ENCODE data around the gene NTRK3.

Gene NTRK3

GRCh38 chr15:88139936-88140335 lies 116.6 kb downstream of the NTRK3 start:
- Histone ChIP-seq H3K4me3 (ENCODE audit: low read depth in 1 of 2, low read length in 2 of 2) (no peak overlapping the region), H2AFZ (ENCODE audit: low read depth, low read length) (no peak overlapping the region), H3K9ac (ENCODE audit: low read depth, low read length) (no peak overlapping the region), H4K20me1 (ENCODE audit: insufficient read depth, low read length) (no peaks in the 10 kb centered on the region), H3K4me2 (ENCODE audit: insufficient read depth, low read length) (no peak overlapping the region), H3K4me1 (ENCODE audit: insufficient read depth, low read length) (no peaks in the 10 kb centered on the region), H3K36me3 (ENCODE audit: insufficient read depth, low read length) (no peaks in the 10 kb centered on the region), H3K27me3 (ENCODE audit: insufficient read depth, low read length, poor library complexity) (no peaks in the 10 kb centered on the region), H3K27ac (ENCODE audit: low read length) (no peak overlapping the region), H3K9me3 (ENCODE audit: insufficient read depth, low read length, severe bottlenecking) (no peaks in the 10 kb centered on the region), H3K79me2 (ENCODE audit: insufficient read depth, low read length) (no peaks in the 10 kb centered on the region)
- ATAC-seq (ENCODE audit: insufficient read depth, low read depth) (no peak), DNase-seq (no peak)
- TF ChIP-seq EZH2 (IDR thresholded peaks at IDR 0.05; ENCODE audit: borderline replicate concordance, low read depth, low read length, severe bottlenecking): no peak
- TF ChIP-seq, protein P1, sequence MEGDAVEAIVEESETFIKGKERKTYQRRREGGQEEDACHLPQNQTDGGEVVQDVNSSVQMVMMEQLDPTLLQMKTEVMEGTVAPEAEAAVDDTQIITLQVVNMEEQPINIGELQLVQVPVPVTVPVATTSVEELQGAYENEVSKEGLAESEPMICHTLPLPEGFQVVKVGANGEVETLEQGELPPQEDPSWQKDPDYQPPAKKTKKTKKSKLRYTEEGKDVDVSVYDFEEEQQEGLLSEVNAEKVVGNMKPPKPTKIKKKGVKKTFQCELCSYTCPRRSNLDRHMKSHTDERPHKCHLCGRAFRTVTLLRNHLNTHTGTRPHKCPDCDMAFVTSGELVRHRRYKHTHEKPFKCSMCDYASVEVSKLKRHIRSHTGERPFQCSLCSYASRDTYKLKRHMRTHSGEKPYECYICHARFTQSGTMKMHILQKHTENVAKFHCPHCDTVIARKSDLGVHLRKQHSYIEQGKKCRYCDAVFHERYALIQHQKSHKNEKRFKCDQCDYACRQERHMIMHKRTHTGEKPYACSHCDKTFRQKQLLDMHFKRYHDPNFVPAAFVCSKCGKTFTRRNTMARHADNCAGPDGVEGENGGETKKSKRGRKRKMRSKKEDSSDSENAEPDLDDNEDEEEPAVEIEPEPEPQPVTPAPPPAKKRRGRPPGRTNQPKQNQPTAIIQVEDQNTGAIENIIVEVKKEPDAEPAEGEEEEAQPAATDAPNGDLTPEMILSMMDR (IDR thresholded peaks at IDR 0.05; ENCODE audit: borderline replicate concordance, extremely low read depth, low read length, poor library complexity, severe bottlenecking): no peak

DNA sequence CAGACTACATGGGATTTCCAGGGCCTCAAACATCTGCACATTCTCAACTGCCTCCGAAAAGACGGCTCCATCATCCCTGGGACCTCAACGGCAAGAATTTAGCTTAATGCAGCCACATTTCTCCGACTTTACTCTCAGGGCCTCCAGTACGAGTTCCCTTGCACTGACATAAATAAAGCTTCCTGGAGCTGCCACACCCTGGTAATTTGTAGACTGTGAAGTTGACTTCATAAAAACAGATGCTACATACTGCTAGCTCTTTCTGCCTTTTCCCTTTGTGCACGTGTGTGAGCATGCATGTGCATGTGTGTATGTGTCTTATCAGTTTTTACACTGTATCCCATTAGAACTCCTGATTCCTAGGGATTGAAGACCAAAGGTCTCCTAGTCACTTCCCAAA lies 122.7 kb downstream of the NTRK3 start:
- TF ChIP-seq, protein P1 (IDR thresholded peaks at IDR 0.05; ENCODE audit: borderline replicate concordance, extremely low read depth, low read length, poor library complexity, severe bottlenecking): no peak
- no peak for TF ChIP-seq EZH2 (IDR thresholded peaks at IDR 0.05; ENCODE audit: borderline replicate concordance, low read depth, low read length, severe bottlenecking)
- ATAC-seq (ENCODE audit: insufficient read depth, low read depth) (no peak), DNase-seq (no peak)
- Histone ChIP-seq H3K27ac (ENCODE audit: low read length) (no peak overlapping the region), H2AFZ (ENCODE audit: low read depth, low read length) (no peak overlapping the region), H3K79me2 (ENCODE audit: insufficient read depth, low read length) (no peaks in the 10 kb centered on the region), H3K4me1 (ENCODE audit: insufficient read depth, low read length) (no peaks in the 10 kb centered on the region), H3K9me3 (ENCODE audit: insufficient read depth, low read length, severe bottlenecking) (no peaks in the 10 kb centered on the region), H4K20me1 (ENCODE audit: insufficient read depth, low read length) (no peaks in the 10 kb centered on the region), H3K36me3 (ENCODE audit: insufficient read depth, low read length) (no peaks in the 10 kb centered on the region), H3K4me2 (ENCODE audit: insufficient read depth, low read length) (no peak overlapping the region), H3K27me3 (ENCODE audit: insufficient read depth, low read length, poor library complexity) (no peaks in the 10 kb centered on the region), H3K4me3 (ENCODE audit: low read depth in 1 of 2, low read length in 2 of 2) (no peak overlapping the region), H3K9ac (ENCODE audit: low read depth, low read length) (no peak overlapping the region)

GRCh38 chr15:88132499-88132898 lies 124.0 kb downstream of the NTRK3 start:
- ATAC-seq (ENCODE audit: insufficient read depth, low read depth): no peak
- H3K4me2 ChIP-seq (ENCODE audit: insufficient read depth, low read length): no peak overlapping the region

More at GRCh38 chr15:88132499-88132898, 124.0 kb downstream of the NTRK3 start:
- DNase-seq: no peak
- Histone ChIP-seq H3K9me3 (ENCODE audit: insufficient read depth, low read length, severe bottlenecking) (no peaks in the 10 kb centered on the region), H3K27ac (ENCODE audit: low read length) (no peak overlapping the region), H3K4me3 (ENCODE audit: low read depth in 1 of 2, low read length in 2 of 2) (no peak overlapping the region), H4K20me1 (ENCODE audit: insufficient read depth, low read length) (no peaks in the 10 kb centered on the region), H3K4me1 (ENCODE audit: insufficient read depth, low read length) (no peaks in the 10 kb centered on the region), H2AFZ (ENCODE audit: low read depth, low read length) (no peak overlapping the region), H3K27me3 (ENCODE audit: insufficient read depth, low read length, poor library complexity) (no peaks in the 10 kb centered on the region), H3K79me2 (ENCODE audit: insufficient read depth, low read length) (no peaks in the 10 kb centered on the region), H3K9ac (ENCODE audit: low read depth, low read length) (no peak overlapping the region), H3K36me3 (ENCODE audit: insufficient read depth, low read length) (no peaks in the 10 kb centered on the region)
- TF ChIP-seq, protein P1 (IDR thresholded peaks at IDR 0.05; ENCODE audit: borderline replicate concordance, extremely low read depth, low read length, poor library complexity, severe bottlenecking): no peak
- TF ChIP-seq EZH2 (IDR thresholded peaks at IDR 0.05; ENCODE audit: borderline replicate concordance, low read depth, low read length, severe bottlenecking): no peak
